ENCODE measurements around the gene ADAM22. TPM values are rescaled to one million over a fixed set of nuclear protein-coding genes. Genes with fewer than 3 reads are reported as not detected.

Gene ADAM22
- total RNA-seq, 1 donor from 2014 or later, result 1.4 TPM

DNA sequence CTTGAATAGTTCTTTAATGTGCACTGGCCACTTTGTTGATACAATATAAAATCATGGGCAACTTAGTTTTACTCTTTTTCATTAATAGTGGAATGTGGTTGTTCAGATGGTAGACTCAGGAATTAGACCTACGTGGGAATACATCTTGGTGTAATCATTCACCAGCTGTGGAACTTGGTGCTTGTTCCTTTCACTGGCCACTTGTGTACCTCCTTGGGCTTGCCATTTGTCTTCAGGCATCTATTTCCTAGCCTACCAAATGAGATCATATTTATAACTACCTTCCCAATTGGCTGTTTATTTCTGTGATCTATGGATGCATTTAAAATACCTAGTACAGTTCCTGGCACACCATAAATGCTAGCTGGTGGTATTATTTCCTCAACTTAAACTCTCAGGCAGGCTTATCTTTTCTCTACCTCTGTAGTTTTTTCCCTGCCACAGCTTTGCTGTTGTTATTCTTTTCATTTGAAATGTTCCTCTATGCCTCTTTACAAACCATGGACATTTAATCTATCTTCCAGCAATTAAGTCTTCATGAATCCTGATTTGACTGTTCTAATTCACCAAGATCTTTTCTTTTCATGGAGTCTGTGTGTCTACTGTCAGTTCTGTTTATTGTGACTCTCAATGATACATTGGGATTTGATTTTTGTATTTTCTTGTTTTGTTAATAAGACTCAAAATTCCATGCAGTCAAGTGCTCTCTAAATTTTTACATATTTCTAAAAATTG lies 113.0 kb downstream of the ADAM22 start:
- no peak for DNase-seq (ENCODE audit: low read depth)
- no peak overlapping the region for H3K4me3 ChIP-seq (ENCODE audit: low read depth, low read length)
- no peaks in the 10 kb centered on the region for H3K27me3 ChIP-seq (ENCODE audit: control insufficient read depth, insufficient read depth, low read length)
- TF ChIP-seq, protein P1, sequence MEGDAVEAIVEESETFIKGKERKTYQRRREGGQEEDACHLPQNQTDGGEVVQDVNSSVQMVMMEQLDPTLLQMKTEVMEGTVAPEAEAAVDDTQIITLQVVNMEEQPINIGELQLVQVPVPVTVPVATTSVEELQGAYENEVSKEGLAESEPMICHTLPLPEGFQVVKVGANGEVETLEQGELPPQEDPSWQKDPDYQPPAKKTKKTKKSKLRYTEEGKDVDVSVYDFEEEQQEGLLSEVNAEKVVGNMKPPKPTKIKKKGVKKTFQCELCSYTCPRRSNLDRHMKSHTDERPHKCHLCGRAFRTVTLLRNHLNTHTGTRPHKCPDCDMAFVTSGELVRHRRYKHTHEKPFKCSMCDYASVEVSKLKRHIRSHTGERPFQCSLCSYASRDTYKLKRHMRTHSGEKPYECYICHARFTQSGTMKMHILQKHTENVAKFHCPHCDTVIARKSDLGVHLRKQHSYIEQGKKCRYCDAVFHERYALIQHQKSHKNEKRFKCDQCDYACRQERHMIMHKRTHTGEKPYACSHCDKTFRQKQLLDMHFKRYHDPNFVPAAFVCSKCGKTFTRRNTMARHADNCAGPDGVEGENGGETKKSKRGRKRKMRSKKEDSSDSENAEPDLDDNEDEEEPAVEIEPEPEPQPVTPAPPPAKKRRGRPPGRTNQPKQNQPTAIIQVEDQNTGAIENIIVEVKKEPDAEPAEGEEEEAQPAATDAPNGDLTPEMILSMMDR (IDR thresholded peaks at IDR 0.05; ENCODE audit: insufficient read depth, low read length, poor library complexity, severe bottlenecking), result no peak
- no peaks in the 10 kb centered on the region for H3K36me3 ChIP-seq (ENCODE audit: control insufficient read depth, insufficient read depth, low read length)

DNA sequence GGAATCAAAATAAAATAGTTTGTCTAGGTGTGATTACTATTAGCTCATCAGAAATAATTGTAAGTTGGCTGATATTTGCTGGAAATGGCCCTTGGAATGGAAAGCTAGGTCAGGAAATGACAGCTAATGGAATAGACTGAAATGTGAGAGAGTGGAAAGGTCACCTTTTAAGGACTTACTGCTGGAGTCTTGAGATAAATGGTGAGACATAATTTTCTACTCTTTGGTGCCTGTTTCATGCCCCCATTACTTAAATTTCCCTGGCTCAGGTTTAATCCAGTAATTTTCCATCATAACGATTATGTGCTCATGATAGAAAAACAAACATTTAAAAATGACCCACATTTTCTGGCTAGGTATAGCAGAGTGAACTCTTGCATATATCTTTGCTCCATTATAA lies 123.6 kb downstream of the ADAM22 start:
- H3K36me3 ChIP-seq (ENCODE audit: control insufficient read depth, insufficient read depth, low read length), result no peaks in the 10 kb centered on the region
- TF ChIP-seq, protein P1 (IDR thresholded peaks at IDR 0.05; ENCODE audit: insufficient read depth, low read length, poor library complexity, severe bottlenecking), result no peak
- no peak for DNase-seq (ENCODE audit: low read depth)
- no peak overlapping the region for H3K4me3 ChIP-seq (ENCODE audit: low read depth, low read length)
- H3K27me3 ChIP-seq (ENCODE audit: control insufficient read depth, insufficient read depth, low read length), result no peaks in the 10 kb centered on the region

DNA sequence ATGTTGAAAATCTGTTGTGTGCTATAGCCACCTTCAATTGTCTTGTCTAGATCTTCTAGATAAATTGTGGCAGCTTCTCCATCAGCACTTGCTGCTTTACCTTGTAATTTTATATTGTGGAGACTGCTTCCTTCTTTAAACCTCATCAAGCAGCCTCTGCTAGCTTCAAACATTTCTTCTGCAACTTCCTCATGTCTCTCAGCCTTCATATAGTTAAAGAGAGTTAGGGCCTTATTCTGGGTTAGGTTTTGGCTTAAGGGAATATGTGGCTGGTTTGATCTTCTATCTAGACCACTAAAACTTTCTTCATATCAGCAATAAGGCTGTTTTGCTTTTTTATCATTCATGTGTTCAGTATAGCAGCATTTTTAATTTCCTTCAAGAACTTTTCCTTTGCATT lies 128.2 kb downstream of the ADAM22 start:
- H3K4me3 ChIP-seq (ENCODE audit: low read depth, low read length), result no peak overlapping the region
- DNase-seq (ENCODE audit: low read depth), result no peak
- H3K36me3 ChIP-seq (ENCODE audit: control insufficient read depth, insufficient read depth, low read length), result no peaks in the 10 kb centered on the region
- TF ChIP-seq, protein P1 (IDR thresholded peaks at IDR 0.05; ENCODE audit: insufficient read depth, low read length, poor library complexity, severe bottlenecking), result no peak
- H3K27me3 ChIP-seq (ENCODE audit: control insufficient read depth, insufficient read depth, low read length), result no peaks in the 10 kb centered on the region

DNA sequence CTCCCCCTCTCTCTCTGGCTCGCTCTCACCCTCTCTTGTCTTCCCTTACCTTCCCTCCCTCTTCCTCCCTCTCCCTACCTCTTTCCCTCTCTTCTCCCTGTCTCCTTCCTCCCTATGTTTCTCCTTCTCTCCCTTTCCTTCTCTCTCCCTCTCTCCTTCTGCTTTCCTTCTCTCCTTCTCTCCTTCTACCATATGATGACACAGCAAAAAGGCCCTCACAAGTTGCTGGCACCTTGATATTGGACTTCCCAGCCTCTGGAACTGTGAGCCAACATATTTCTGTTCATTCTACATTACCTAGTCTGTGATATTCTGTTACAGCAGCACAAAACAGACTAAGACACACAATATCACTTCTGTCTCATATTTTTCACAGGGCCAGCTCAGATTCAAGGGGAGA lies 135.0 kb downstream of the ADAM22 start:
- TF ChIP-seq, protein P1 (IDR thresholded peaks at IDR 0.05; ENCODE audit: insufficient read depth, low read length, poor library complexity, severe bottlenecking), result no peak
- H3K27me3 ChIP-seq (ENCODE audit: control insufficient read depth, insufficient read depth, low read length), result no peaks in the 10 kb centered on the region
- no peak overlapping the region for H3K4me3 ChIP-seq (ENCODE audit: low read depth, low read length)
- no peaks in the 10 kb centered on the region for H3K36me3 ChIP-seq (ENCODE audit: control insufficient read depth, insufficient read depth, low read length)
- no peak for DNase-seq (ENCODE audit: low read depth)

DNA sequence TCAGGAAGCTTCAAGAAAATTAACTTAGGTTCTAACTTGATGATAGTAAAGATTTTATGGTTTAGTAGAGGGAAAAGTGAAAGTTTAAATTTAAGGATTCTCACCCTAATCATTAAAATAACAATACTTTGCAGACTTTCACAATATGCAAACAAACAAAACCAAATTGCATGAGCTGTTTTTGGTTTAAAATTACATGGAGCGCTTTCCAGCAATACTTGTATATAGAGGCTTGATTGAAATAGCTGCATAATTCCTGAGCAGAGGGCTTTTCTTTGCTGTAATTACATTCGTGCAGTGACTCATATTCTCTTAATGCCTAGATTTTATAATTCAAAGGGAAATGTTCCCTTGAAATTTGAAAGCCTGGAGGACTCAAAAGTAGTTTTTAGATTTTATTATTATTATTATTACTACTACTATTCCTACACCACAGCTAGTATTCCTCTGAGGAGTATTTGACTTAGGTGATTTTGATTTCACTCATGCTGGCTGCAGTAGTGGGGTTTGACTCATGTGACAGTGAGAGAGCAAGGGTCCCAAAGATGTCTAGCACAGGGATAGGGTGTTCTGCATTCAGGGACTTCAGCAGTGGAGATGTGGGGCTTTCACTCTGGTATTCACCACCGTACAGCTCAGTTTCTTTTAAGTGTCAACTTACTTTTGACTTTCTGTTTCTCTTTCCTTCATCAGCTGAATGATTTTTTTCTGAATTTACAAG lies 138.1 kb downstream of the ADAM22 start:
- no peaks in the 10 kb centered on the region for H3K27me3 ChIP-seq (ENCODE audit: control insufficient read depth, insufficient read depth, low read length)
- H3K4me3 ChIP-seq (ENCODE audit: low read depth, low read length), result no peak overlapping the region
- TF ChIP-seq, protein P1 (IDR thresholded peaks at IDR 0.05; ENCODE audit: insufficient read depth, low read length, poor library complexity, severe bottlenecking), result no peak
- no peaks in the 10 kb centered on the region for H3K36me3 ChIP-seq (ENCODE audit: control insufficient read depth, insufficient read depth, low read length)
- no peak for DNase-seq (ENCODE audit: low read depth)

Measured in kidney epithelial cell (primary cell).